WTC11 (cell line): ENCODE measurements around the gene RNF20.

Experiments used
- AFF4 ChIP-seq: sonication (generic); formaldehyde crosslinking; IDR thresholded peaks from 2 replicates; pipeline ENCODE4 v1.8.1; 2023; ENCODE audit warnings: mild to moderate bottlenecking, missing genetic modification reagents, borderline replicate concordance
- CTCF ChIP-seq: fragments of 200-600 bp; IDR thresholded peaks from 2 replicates; pipeline ENCODE4 v1.8.0; 2022; ENCODE audit warnings: antibody characterized with exemption
- E2F4 ChIP-seq: sonication (generic); formaldehyde crosslinking; IDR thresholded peaks from 2 replicates; pipeline ENCODE4 v1.8.1; 2022; ENCODE audit warnings: low read depth, mild to moderate bottlenecking, moderate library complexity, missing genetic modification reagents, borderline replicate concordance

- TF ChIP-seq E2F4 (no peak), AFF4 (CRISPR knock-in tag) (no peak), CTCF (no peak)
Measured at GRCh38 chr9:101524371-101524770, 9.3 kb upstream of the RNF20 start.
